ACC112 (cell line): ENCODE data around the gene SP2.
A peak's percentile ranks its signal among the peaks of the same experiment; 100 is the strongest.

ENCODE experiments used
- H2AFZ ChIP-seq: fragments of 200-600 bp; sonication (generic); one replicate; pipeline ENCODE4 v1.6.0; 2017; ENCODE audit warnings: antibody characterized with exemption, low read length; ENCODE audit not compliant: unreplicated experiment
- H3K27ac ChIP-seq: fragments of 200-600 bp; sonication (generic); 2 replicates; pipeline ENCODE4 v1.5.1; 2014; ENCODE audit warnings: low read depth, mild to moderate bottlenecking, antibody characterized with exemption, low read length, moderate library complexity
- H3K27me3 ChIP-seq: fragments of 200-600 bp; sonication (generic); 2 replicates; pipeline ENCODE4 v1.6.1; 2014; ENCODE audit warnings: mild to moderate bottlenecking, antibody characterized with exemption, low read length, moderate library complexity, mixed read lengths; ENCODE audit not compliant: insufficient read depth
- H3K36me3 ChIP-seq: fragments of 200-600 bp; sonication (generic); 2 replicates; pipeline ENCODE4 v1.6.1; 2016; ENCODE audit warnings: mild to moderate bottlenecking, antibody characterized with exemption, low read length, moderate library complexity, mixed read lengths; ENCODE audit not compliant: insufficient read depth
- H3K4me1 ChIP-seq: fragments of 200-600 bp; sonication (generic); one replicate; pipeline ENCODE4 v1.6.1; 2016; ENCODE audit warnings: low read length, mixed read lengths; ENCODE audit not compliant: insufficient read depth, unreplicated experiment, control insufficient read depth
- H3K4me3 ChIP-seq: fragments of 200-600 bp; sonication (generic); 2 replicates; pipeline ENCODE4 v1.5.1; 2014; ENCODE audit warnings: mild to moderate bottlenecking, low read depth, low read length
- H3K79me2 ChIP-seq: fragments of 200-600 bp; sonication (generic); one replicate; pipeline ENCODE4 v1.6.0; 2016; ENCODE audit warnings: low read length; ENCODE audit not compliant: control insufficient read depth, unreplicated experiment, insufficient read depth

The SP2 gene

DNA sequence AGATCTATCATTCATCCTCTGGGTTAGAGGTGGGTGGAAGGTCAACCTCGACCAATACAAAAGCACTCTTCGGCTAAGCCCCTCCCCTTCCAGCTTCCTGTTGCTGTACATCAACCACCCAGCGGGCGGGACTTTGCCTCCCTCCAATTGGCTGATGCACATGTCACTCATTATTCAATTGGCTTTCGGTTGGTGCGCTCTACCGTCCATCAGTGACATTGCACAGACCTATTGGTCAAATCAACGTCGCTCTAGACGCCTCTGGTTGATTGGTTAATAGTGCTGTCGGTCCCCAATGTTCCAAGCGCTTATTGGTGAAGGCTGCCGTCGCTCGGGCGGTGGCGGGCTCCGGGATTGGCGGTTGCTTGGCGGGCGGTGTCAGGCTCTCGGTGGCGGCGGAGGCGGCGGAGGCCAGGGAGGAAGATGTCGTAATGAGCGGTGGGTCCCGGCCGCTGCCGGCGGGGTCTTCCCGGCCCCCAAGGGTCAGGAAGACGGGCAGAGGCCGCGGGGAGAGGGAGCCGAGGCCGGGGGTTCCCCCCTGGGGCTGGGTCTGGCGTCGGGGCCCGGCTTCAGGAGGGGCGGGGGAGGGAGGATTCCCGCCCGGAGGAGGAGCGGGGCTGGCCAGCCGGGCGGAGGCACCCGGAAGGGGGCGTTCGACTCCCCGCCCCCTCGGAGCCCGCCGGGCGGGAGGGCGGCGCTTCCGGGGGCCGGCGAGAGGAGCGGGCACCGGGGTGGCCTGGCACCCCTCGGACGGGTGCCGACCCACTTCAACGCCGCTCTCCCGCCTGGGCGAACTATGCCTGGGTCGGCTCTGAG, at the start of gene SP2:
TSS of gene SP2 (plus strand) at position 381 of the 816 bp plus-strand sequence. CDS start at position 432, 51 bp downstream.
- peak within 1 kb of the TSS; percentile 85 for H3K27ac ChIP-seq
- no peaks in the 10 kb centered on the region for H3K27me3 ChIP-seq
- peaks cover 16% of the 10 kb centered on the region for H3K79me2 ChIP-seq
- H2AFZ ChIP-seq, result peak within 1 kb of the TSS; percentile 89
- H3K4me3 ChIP-seq, result peak within 1 kb of the TSS; percentile 86
- H3K4me1 ChIP-seq, result peaks cover 16% of the 10 kb centered on the region
- H3K36me3 ChIP-seq, result no peaks in the 10 kb centered on the region

DNA sequence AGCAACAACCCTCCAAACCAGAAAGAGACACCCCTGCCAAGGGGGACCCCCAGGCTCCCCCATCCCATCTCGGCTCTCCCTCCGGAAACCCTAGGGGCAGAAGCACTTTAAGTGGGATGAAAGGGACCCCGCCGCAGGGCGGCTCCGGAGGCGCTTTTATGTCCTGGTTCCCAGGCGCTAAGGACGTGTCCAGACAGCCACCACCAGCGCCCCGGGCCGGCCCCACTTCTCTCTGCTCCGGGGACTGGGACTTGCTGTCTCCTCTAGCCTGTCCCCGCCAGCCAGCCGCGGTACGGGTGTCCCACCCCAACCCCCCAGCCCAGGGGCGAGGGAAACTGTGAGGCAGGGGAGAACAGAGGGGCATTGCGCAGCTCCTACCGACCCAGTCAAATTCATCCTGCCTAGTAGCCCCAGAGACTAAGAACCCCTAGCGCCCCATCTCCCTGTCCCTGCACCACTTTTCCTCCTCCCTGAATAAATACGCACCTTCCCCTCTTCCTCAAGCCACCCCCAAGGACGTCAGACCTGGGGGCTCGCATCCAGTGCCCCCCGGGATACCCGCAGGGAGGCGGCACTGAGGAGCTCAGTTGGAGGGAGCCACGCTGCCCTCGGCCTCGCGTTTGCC, 49.2 kb upstream of the SP2 start:
- Histone ChIP-seq H3K36me3 (no peaks in the 10 kb centered on the region), H3K4me3 (no peak overlapping the region; the same call in 1 of the 2 replicates), H3K27ac (no peak overlapping the region), H3K79me2 (no peaks in the 10 kb centered on the region), H3K4me1 (peaks cover 2% of the 10 kb centered on the region), H3K27me3 (peaks cover 68% of the 10 kb centered on the region), H2AFZ (no peak overlapping the region)

DNA sequence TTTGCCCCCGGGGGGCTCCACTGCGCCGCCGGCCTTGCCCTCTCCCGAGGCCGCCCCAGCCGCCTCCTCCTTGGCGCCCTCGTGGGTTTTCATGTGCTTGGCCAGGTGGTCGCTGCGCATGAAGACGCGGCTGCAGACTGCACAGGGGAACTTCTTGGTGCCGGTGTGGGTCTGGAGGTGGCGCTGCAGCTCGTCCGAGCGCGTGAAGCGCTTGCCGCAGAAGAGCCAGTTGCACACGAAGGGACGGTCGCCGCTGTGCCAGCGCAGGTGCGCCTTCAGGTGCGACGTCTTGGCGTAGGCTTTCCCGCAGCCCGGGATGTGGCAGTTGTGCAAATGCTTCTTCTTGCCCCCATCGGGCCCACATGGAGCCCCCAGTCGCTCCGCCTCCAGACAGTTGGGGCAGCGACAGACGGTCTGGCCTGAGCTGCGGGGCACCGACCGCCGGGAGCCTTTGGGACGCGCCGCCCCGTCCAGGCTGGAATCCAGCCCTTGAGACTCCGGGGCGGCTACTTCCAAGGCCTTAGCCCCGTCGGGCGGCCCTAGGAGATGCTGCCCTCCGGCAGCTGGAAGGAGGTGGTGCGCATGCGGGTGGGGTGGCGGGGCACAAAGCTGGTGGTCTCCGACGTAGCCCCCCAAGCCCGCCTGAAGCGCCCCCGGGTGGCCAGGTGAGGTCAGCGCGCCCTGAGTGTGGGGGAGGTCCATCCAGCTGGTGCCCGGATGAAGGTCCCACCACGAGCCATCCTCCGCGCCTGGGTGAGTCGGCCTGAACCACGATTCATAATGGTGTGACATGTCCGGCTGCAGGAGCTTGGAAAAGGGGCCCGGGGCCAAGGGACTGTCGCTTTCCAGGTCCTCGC, 48.5 kb upstream of the SP2 start:
- no peaks in the 10 kb centered on the region for H3K79me2 ChIP-seq
- no peaks in the 10 kb centered on the region for H3K36me3 ChIP-seq
- H2AFZ ChIP-seq, result no peak overlapping the region
- H3K4me3 ChIP-seq, result no peak overlapping the region; the same call in 1 of the 2 replicates
- H3K27me3 ChIP-seq, result peaks cover 76% of the 10 kb centered on the region
- H3K27ac ChIP-seq, result no peak overlapping the region
- peaks cover 9% of the 10 kb centered on the region for H3K4me1 ChIP-seq

DNA sequence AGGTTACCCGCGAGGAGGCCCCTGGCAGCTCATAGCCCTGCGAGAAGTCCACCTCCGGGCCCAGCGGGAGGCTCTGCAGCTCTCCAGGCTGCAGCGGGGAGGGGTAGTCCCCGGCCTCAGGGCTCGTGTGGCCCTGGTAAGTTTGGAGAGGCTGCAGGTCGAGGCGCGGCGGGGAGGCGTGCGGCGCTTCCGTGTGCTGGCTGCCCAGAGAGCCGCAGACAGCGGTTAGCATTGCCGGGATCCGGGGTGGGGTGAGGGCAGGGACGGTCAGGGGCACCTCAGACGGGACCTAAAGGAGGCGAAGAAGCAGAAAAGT, 47.9 kb upstream of the SP2 start:
- peaks cover 10% of the 10 kb centered on the region for H3K4me1 ChIP-seq
- no peak overlapping the region for H3K4me3 ChIP-seq
- no peak overlapping the region for H3K27ac ChIP-seq
- peaks cover 82% of the 10 kb centered on the region for H3K27me3 ChIP-seq
- H3K79me2 ChIP-seq, result no peaks in the 10 kb centered on the region
- no peaks in the 10 kb centered on the region for H3K36me3 ChIP-seq
- no peak overlapping the region for H2AFZ ChIP-seq

DNA sequence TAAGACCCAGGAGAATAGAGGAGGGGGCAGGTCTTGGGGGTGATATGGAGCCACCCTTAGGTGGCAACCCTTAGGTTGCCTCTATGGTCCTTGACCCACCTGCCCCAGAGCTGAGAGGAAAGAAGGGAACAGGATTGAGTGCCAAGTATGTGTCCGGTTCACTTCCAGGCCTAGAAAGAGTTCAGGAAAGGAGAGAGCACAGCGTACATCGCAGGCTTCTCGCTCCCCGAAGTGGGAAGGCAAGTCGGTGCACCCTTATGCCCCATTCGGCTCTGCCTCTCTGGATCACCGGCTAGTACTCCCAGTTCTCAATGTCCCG, 45.7 kb upstream of the SP2 start:
- Histone ChIP-seq H3K27me3 (peaks cover 99% of the 10 kb centered on the region), H3K27ac (no peak overlapping the region), H3K36me3 (no peaks in the 10 kb centered on the region), H3K4me3 (no peak overlapping the region), H2AFZ (no peak overlapping the region), H3K4me1 (peaks cover 10% of the 10 kb centered on the region), H3K79me2 (no peaks in the 10 kb centered on the region)

DNA sequence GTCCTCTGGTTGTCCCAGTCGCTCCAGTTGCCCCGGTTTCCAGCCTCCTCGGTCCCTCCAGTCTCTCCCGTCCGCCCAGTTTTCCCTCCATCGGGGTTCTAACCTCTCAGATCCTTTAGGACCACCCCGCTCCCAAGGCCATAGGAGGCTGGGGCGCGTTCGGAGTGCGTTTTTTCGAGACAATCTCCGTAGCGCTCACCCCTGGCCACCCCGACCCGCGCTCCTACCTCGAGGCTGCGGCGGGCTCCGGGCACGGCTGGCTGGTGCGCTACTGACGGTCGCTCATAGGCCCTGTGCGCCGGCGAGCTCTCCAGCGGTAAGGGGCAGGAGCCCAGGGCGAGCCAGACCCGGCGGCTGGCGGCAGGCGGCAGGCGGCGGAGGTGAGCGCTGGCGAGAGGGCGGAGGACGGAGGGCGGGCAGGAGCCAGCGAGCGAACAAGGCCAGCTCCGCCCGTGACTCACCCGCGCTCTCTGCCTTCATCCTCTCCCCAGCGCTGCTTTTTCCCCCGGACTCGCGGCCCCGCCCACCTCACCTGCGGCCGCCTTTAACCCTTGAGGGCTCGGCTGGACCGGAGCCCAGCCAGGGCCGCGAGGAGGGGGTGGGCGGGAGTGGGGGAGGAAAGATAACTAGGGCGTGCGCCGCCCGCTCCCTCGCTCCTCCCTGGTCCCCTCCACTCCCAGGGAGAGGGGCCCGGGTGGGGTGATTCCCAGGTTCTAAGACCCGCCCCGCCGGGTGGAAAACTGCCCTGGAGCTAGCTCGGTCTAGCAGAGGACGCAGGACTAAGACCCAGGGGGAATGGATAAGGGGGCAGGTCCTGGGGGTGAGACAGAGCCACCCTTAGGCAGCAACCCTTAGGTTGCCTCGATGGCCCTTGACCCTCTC, 45.1 kb upstream of the SP2 start, which contains the start of gene SP6:
TSS of gene SP6 (minus strand) at position 472 of the 882 bp plus-strand sequence. CDS start 2,734 bp downstream, outside the sequence.
- Histone ChIP-seq H3K79me2 (no peaks in the 10 kb centered on the region), H3K27me3 (peaks cover 99% of the 10 kb centered on the region), H3K27ac (no peak within 1 kb of the TSS), H2AFZ (no peak within 1 kb of the TSS), H3K4me3 (peak within 1 kb of the TSS; percentile 34; the same call in 1 of the 2 replicates), H3K4me1 (peaks cover 10% of the 10 kb centered on the region), H3K36me3 (no peaks in the 10 kb centered on the region)

DNA sequence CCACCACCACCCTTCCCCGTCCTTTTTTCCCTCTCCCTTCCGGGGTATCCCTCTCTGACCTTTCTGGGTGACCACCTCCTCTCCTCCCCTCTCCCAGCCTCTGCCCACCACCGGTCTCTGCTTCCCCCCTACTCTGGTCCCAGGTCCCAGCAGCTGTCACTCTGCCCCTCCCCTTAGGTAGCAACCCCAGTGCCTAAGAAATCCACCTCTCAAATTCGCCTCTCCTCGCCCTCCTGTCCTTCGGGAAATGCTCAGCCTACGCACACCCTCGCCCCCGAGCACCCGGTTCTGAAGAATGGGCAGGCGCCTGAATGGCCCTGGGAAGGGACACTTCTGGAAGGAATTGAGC, 44.3 kb upstream of the SP2 start:
- H3K27me3 ChIP-seq, result peaks cover 99% of the 10 kb centered on the region
- peak overlapping the region; percentile 34; the same call in 1 of the 2 replicates for H3K4me3 ChIP-seq

DNA sequence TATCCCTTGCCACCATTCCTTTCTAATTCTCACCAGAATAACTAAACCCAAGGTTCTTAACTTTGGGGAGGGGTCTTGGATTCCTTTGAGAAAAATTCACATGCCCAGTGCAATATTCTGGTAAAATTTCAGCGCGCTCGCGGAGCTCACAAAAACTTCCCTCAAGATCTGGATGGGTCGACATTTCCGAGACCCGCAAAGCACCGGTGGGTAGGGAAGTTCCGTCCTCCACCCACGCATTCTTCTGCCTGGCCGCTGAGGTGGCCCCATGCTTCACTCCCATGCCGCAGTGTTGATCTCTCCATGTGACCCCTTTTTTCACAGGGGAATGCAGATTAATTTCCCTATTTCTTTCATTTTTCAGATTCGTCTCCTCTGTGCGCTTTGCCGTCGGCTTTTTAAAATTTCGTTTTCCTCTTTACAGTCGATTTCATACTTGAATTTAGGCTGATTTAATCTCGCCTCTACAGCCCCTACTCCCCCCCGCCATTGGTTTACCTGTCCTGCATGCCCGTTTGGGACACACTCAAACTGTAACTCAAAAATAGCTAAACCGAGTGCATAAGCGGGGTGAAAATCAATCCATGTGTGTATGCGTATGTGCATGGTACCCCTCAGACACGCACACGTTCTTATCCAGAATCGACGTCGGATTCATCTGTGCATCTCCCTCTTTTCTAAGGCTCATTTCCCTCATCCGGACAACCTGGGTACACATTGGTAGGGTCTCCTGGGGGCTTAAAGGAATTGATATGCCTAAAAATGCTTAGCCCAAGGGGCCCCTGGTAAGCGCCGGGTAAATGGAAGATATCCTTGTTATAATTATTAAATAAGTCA, 43.7 kb upstream of the SP2 start:
- no peak overlapping the region for H2AFZ ChIP-seq
- H3K4me3 ChIP-seq, result peak overlapping the region; percentile 34; the same call in 1 of the 2 replicates
- H3K27ac ChIP-seq, result no peak overlapping the region
- peaks cover 10% of the 10 kb centered on the region for H3K4me1 ChIP-seq
- H3K27me3 ChIP-seq, result peaks cover 96% of the 10 kb centered on the region
- no peaks in the 10 kb centered on the region for H3K36me3 ChIP-seq
- H3K79me2 ChIP-seq, result no peaks in the 10 kb centered on the region

More for the DNA sequence above, 44.3 kb upstream of the SP2 start:
- no peak overlapping the region for H3K27ac ChIP-seq
- H3K4me1 ChIP-seq, result peaks cover 10% of the 10 kb centered on the region
- H3K36me3 ChIP-seq, result no peaks in the 10 kb centered on the region
- no peak overlapping the region for H2AFZ ChIP-seq
- no peaks in the 10 kb centered on the region for H3K79me2 ChIP-seq

DNA sequence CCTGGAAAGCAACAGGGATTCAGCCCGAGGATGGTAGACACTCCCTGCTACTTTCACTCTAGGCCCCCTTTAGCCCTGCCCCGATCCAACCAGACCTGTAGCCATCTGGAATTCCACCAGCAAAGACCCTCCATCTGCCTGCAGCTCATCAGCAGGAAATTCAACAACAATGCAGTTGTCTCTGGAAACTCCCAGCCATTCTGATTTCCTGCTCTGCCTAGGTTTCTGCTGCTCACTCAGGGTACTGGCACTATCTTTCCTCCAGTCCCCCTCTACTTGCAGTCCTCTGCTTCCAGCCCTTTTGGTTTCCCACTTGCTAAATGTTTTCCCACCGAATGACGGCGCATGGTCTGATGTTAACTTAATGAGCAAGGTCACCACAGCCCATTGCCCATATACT, 42.4 kb upstream of the SP2 start:
- peaks cover 83% of the 10 kb centered on the region for H3K27me3 ChIP-seq
- no peaks in the 10 kb centered on the region for H3K36me3 ChIP-seq
- H3K79me2 ChIP-seq, result no peaks in the 10 kb centered on the region
- no peak overlapping the region for H3K4me3 ChIP-seq
- H3K27ac ChIP-seq, result no peak overlapping the region
- peaks cover 10% of the 10 kb centered on the region for H3K4me1 ChIP-seq
- no peak overlapping the region for H2AFZ ChIP-seq
